GM23338 (cell line): Measurements from ENCODE around the gene EMP2. TPM values are rescaled to one million over a fixed set of nuclear protein-coding genes. Genes with fewer than 3 reads are reported as not detected.

ENCODE experiments used
- ATAC-seq: fragments of 200-7000 bp; cut with Tn5 transposase; 3 replicates; pipeline ENCODE4 v1.9.1; 2020
- DNase-seq: peaks from one replicate; pipeline ENCODE4 v3.0.0-alpha.2; 2015; ENCODE audit warnings: low spot score
- H2AFZ ChIP-seq: fragments of 200-600 bp; sonication (generic); 2 replicates; pipeline ENCODE4 v1.8.0; 2016; ENCODE audit warnings: antibody characterized with exemption, mild to moderate bottlenecking, moderate library complexity
- H3F3A ChIP-seq: fragments of 200-600 bp; sonication (generic); replicated peaks from 2 replicates; pipeline ENCODE4 v1.8.0; 2017; ENCODE audit warnings: antibody characterized with exemption, mixed run types, low read depth
- H3K27ac ChIP-seq: fragments of 200-600 bp; sonication (generic); 2 replicates; pipeline ENCODE4 v1.6.1; 2016; ENCODE audit warnings: low read depth
- H3K27me3 ChIP-seq: fragments of 200-600 bp; sonication (generic); 2 replicates; pipeline ENCODE4 v1.8.0; 2016; ENCODE audit warnings: mild to moderate bottlenecking, mixed run types, moderate library complexity; ENCODE audit not compliant: insufficient read depth
- H3K36me3 ChIP-seq: fragments of 200-600 bp; sonication (generic); 2 replicates; pipeline ENCODE4 v1.8.0; 2016; ENCODE audit warnings: mild to moderate bottlenecking; ENCODE audit not compliant: insufficient read depth
- H3K4me1 ChIP-seq: fragments of 200-600 bp; sonication (generic); 2 replicates; pipeline ENCODE4 v1.8.0; 2016; ENCODE audit warnings: mild to moderate bottlenecking, moderate library complexity; ENCODE audit not compliant: insufficient read depth
- H3K4me2 ChIP-seq: fragments of 200-600 bp; sonication (generic); 2 replicates; pipeline ENCODE4 v1.7.1; 2017; ENCODE audit warnings: mixed run types
- H3K4me3 ChIP-seq: fragments of 200-600 bp; sonication (generic); 2 replicates; pipeline ENCODE4 v1.6.1; 2016; ENCODE audit warnings: mixed run types
- H3K79me2 ChIP-seq: fragments of 200-600 bp; sonication (generic); replicated peaks from 2 replicates; pipeline ENCODE4 v1.8.0; 2017; ENCODE audit warnings: mild to moderate bottlenecking; ENCODE audit not compliant: insufficient read depth
- H3K9me2 ChIP-seq: fragments of 200-600 bp; sonication (generic); 2 replicates; pipeline ENCODE4 v1.8.0; 2017; ENCODE audit not compliant: insufficient read depth
- H4K20me1 ChIP-seq: fragments of 200-600 bp; sonication (generic); replicated peaks from 2 replicates; pipeline ENCODE4 v1.8.0; 2017; ENCODE audit warnings: mild to moderate bottlenecking; ENCODE audit not compliant: insufficient read depth
- H3K27ac Mint-ChIP-seq: 2 replicates; pipeline ENCODE4 v1.8.0; 2020; ENCODE audit warnings: inconsistent platforms, mild to moderate bottlenecking, moderate library complexity, mixed read lengths
- H3K27me3 Mint-ChIP-seq: 3 replicates; pipeline ENCODE4 v1.8.0; 2022; ENCODE audit warnings: low read depth, mild to moderate bottlenecking, moderate library complexity, mixed read lengths, inconsistent platforms; ENCODE audit not compliant: insufficient read depth, poor library complexity
- H3K36me3 Mint-ChIP-seq: 3 replicates; pipeline ENCODE4 v1.8.0; 2021; ENCODE audit warnings: low read depth, mild to moderate bottlenecking, inconsistent platforms, moderate library complexity, mixed read lengths
- H3K4me1 Mint-ChIP-seq: 3 replicates; pipeline ENCODE4 v1.8.0; 2020; ENCODE audit warnings: mild to moderate bottlenecking, inconsistent platforms, mixed read lengths
- H3K4me3 Mint-ChIP-seq: 3 replicates; pipeline ENCODE4 v1.8.0; 2021; ENCODE audit warnings: moderate library complexity, mild to moderate bottlenecking, inconsistent platforms, mixed read lengths
- H3K9me3 Mint-ChIP-seq: 3 replicates; pipeline ENCODE4 v1.8.0; 2020; ENCODE audit warnings: moderate library complexity, mild to moderate bottlenecking, inconsistent platforms, mixed read lengths
- CREB1 ChIP-seq: fragments of 250-450 bp; sonication (Bioruptor Pico); IDR thresholded peaks from 2 replicates; pipeline ENCODE4 v1.5.0; 2020; ENCODE audit warnings: low read depth, mild to moderate bottlenecking, moderate library complexity
- CTCF ChIP-seq, 2 experiments: fragments of 200-600 bp in 1 of 2; sonication (generic) in 1 of 2; conservative IDR thresholded peaks; 2 replicates each; pipeline versions ENCODE4 v1.5.1 to v1.6.1; 2016 to 2017; ENCODE audit warnings: antibody characterized with exemption in 2 of 2, low read depth in 2 of 2, mild to moderate bottlenecking in 2 of 2, moderate library complexity in 1 of 2
- ETS1 ChIP-seq: IDR thresholded peaks from 2 replicates; pipeline ENCODE4 v1.6.1; 2016; ENCODE audit warnings: antibody characterized with exemption
- EZH2 ChIP-seq: fragments of 200-600 bp; sonication (generic); IDR thresholded peaks from one replicate; pipeline ENCODE4 v1.8.0; 2017; ENCODE audit warnings: antibody characterized with exemption, mild to moderate bottlenecking, low read depth; ENCODE audit not compliant: unreplicated experiment
- EZH2phosphoT487 ChIP-seq: fragments of 200-600 bp; sonication (generic); IDR thresholded peaks from one replicate; pipeline ENCODE4 v1.8.1; 2018; ENCODE audit warnings: antibody characterized with exemption; ENCODE audit not compliant: unreplicated experiment
- JUNB ChIP-seq: IDR thresholded peaks from one replicate; pipeline ENCODE4 v1.6.1; 2016; ENCODE audit warnings: antibody characterized with exemption; ENCODE audit not compliant: unreplicated experiment
- NANOG ChIP-seq: IDR thresholded peaks from 2 replicates; pipeline ENCODE4 v1.6.1; 2016; ENCODE audit warnings: antibody characterized with exemption, borderline replicate concordance
- POLR2AphosphoS5 ChIP-seq: IDR thresholded peaks from 2 replicates; pipeline ENCODE4 v1.6.1; 2016; ENCODE audit warnings: antibody characterized with exemption, low read depth
- REST ChIP-seq: IDR thresholded peaks from one replicate; pipeline ENCODE4 v1.6.1; 2018; ENCODE audit warnings: antibody characterized with exemption; ENCODE audit not compliant: unreplicated experiment
- STAT1 ChIP-seq: IDR thresholded peaks from one replicate; pipeline ENCODE4 v1.6.1; 2016; ENCODE audit warnings: antibody characterized with exemption; ENCODE audit not compliant: unreplicated experiment
- ZNF114 ChIP-seq: fragments of 250-450 bp; sonication (Bioruptor Pico); IDR thresholded peaks from 2 replicates; pipeline ENCODE4 v1.5.0; 2020; ENCODE audit warnings: mild to moderate bottlenecking, moderate library complexity
- ZNF331 ChIP-seq: fragments of 250-450 bp; sonication (Bioruptor Pico); IDR thresholded peaks from 2 replicates; pipeline ENCODE4 v1.5.0; 2020; ENCODE audit warnings: low read depth, mild to moderate bottlenecking, moderate library complexity
- ZNF462 ChIP-seq: fragments of 250-450 bp; sonication (Bioruptor Pico); IDR thresholded peaks from 2 replicates; pipeline ENCODE4 v1.5.0; 2020; ENCODE audit warnings: mild to moderate bottlenecking, moderate library complexity
- polyA plus RNA-seq: library from polyadenylated mRNA; unstranded; fragments of >200 nt; fragmentation: Nextera tagmentation; extraction: Ambion mirVana; gene quantifications from 2 replicates; pipeline ENCODE4 v1.2.1, GENCODE V29; 2016
- total RNA-seq: library from RNA; depleted of rRNA; stranded (reverse); fragments of >200 nt; shearing (Covaris generic); gene quantifications from 2 replicates; pipeline ENCODE4 v1.2.3, GENCODE V29; 2014

The EMP2 gene
- total and polyA plus RNA-seq, 2 experiments from 2014 or later = 7.3 to 40.1 TPM

- no peak overlapping the region for H3K27ac Mint-ChIP-seq
- Histone ChIP-seq H3K4me2 (no peak overlapping the region), H2AFZ (peak overlapping the region; percentile 69; the same call in 1 of the 2 replicates), H3F3A (0 out of 2 replicates have a peak, but pooled peaks cover 2% of the 10 kb centered on the region), H3K27ac (no peak overlapping the region), H3K79me2 (no peaks in the 10 kb centered on the region), H3K4me3 (no peak overlapping the region), H4K20me1 (no peaks in the 10 kb centered on the region), H3K9me2 (0 out of 2 replicates have a peak, but pooled peaks cover 4% of the 10 kb centered on the region), H3K27me3 (no peaks in the 10 kb centered on the region), H3K4me1 (no peaks in the 10 kb centered on the region), H3K36me3 (peaks cover 11% of the 10 kb centered on the region; the same call in 1 of the 2 replicates)
- TF ChIP-seq EZH2 (no peak), EZH2phosphoT487 (no peak), ZNF462 (no peak), CREB1 (CRISPR knock-in tag) (no peak), CTCF (conservative IDR thresholded peaks at IDR 0.05; ENCODE audit: low read depth in 2 of 2) (no peak), JUNB (no peak), POLR2AphosphoS5 (no peak), REST (no peak), NANOG (no peak), ZNF114 (CRISPR knock-in tag) (no peak), STAT1 (no peak), ETS1 (no peak), ZNF331 (CRISPR knock-in tag) (no peak)
- ATAC-seq (no peak), DNase-seq (no peak)
- peaks cover 24% of the 10 kb centered on the region; the same call in 2 of the 3 replicates for H3K36me3 Mint-ChIP-seq
- H3K4me3 Mint-ChIP-seq = no peak overlapping the region
- H3K27me3 Mint-ChIP-seq = peaks cover 5% of the 10 kb centered on the region
- peaks cover 47% of the 10 kb centered on the region for H3K9me3 Mint-ChIP-seq
- no peaks in the 10 kb centered on the region; the same call in 2 of the 3 replicates for H3K4me1 Mint-ChIP-seq
Observed at GRCh38 chr16:10497132-10498101, 83.0 kb downstream of the EMP2 start.
